Measurements from ENCODE around the gene FAM228A.
"Not testable (repeated sequence)": the region's sequence is repeated elsewhere in the genome, so short reads cannot be mapped to it uniquely, and the experiment has no call there.

FAM228A gene

DNA sequence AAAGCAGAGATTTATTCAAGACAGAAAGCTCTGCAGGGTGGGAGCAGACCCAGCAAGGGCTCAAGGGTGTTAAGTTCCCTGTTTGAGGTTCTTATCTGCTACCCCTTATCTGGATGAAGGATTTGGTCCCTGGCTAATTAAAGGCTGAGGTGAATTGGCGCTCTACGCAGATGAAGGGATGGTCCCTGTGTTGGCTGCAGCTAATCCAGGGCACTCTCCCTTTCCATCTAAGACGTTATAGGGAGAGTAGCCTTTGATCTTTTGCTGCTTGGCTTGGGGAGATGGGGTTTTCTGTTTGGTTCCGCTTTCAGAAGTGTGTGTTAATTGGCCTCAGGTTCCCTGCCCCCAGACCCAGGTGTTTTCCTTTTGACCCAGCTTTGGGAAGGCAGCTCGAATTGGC is 17.0 kb downstream of the FAM228A start:
- no peak for DNase-seq

DNA sequence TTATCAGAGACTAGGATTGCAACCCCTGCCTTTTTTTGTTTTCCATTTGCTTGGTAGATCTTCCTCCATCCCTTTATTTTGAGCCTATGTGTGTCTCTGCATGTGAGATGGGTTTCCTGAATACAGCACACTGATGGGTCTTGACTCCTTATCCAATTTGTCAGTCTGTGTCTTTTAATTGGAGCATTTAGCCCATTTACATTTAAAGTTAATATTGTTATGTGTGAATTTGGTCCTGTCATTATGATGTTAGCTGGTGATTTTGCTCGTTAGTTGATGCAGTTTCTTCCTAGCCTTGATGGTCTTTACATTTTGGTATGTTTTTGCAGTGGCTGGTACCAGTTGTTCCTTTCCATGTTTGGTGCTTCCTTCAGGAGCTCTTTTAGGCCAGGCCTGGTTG is 22.4 kb downstream of the FAM228A start:
- DNase-seq = not testable (repeated sequence)

DNA sequence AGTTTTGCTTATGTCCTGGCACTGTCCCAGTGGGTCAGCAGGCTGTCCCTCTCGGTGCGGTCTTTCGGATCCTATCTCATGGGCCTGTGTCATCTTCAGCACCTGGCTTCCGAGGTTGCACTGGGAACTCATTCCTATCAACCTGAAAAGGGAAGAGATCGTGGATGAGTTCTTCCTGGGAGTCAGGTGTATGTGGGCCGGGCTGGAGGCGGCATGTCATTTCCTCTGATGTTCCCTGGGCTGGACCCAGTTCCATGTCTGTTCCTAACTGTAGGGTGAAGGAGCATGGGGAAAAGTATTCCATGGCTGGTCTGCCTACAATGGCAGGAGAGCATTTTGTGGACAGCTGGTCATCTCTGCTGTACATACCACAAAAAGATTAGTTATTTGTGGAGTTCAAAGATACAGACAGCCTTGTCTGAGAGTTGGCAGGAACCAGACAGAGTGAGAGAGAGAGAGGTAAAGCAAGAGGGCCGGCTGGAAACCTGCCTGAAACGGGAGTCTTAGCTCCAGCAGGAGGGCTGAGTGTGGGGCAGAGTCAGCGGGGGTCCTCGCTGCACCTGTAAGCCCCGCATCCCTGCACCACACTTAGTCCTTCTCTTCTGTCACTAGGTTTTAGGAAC is 25.2 kb downstream of the FAM228A start:
- no peak for DNase-seq

DNA sequence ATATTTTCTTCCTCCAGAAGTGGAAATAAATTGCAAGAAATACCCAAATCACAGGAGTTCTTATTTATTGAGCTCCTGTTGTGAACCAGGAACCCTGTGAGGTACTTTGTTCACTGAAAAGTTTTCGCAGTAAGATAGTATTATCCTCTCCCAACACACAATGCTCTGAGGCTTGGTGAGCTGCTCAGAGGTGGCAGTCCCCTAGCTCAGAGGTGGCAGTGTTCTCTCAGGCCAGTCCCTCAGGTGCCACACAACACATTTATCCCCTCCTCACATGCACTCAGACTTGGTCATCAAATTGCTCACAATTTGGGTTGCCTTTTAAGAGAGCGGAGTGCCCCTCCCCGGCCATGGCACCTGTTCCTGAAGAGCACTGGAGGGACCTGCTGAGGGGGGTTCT is 25.9 kb downstream of the FAM228A start:
- DNase-seq = no peak

DNA sequence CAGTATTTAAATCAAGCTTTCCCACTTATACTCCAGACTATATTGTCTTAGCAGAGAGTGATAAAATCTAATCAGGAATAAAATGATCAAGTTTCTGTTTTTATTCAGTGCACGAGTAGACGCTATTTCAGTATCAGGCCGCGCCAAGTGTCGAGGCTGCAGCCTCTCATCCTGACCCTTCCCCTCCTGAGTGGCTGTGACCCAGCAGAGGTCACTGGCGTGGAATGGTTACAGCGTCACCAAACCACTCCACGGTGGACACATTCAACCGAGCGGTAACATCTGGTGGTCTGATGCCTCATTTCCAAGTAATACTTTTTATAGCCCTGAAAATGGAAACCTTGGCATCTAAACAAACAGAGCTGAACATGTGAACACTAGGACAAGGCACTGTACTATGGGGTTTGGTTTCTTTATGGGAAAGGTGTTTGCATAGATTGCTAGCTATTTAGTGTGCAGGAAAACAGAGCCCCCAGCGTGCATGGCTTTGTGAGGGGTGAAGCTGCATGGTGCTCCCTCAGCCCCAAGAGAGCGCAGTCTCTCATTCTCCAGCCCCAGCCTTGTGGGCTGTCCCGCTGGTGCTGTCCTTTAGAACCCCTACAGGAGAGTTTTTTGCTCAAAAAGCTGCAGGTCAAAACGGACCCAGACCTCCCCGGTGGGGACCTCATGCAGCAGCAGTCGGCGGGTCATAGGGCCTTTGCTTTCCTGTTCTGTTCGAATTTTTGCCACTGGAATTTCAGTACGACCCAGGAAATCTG is 28.4 kb downstream of the FAM228A start:
- DNase-seq = no peak

DNA sequence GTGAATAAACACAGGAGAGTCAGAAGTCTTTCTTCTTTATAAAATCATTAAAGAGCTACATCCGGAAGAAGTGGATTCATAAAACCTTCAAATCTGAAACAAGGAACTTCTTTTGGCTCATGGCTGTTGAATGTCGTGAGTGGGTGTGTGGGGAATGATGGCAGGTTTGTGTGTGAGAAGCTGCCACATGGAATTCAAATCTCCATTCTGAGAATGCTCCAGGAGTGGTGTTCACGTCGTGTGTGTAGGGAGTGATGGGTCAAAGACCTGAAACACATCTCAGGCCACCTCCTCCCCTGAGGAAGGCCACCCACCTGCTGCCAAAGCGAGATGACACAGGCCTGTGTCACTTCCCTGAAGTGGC is 28.9 kb downstream of the FAM228A start:
- no peak for DNase-seq

DNA sequence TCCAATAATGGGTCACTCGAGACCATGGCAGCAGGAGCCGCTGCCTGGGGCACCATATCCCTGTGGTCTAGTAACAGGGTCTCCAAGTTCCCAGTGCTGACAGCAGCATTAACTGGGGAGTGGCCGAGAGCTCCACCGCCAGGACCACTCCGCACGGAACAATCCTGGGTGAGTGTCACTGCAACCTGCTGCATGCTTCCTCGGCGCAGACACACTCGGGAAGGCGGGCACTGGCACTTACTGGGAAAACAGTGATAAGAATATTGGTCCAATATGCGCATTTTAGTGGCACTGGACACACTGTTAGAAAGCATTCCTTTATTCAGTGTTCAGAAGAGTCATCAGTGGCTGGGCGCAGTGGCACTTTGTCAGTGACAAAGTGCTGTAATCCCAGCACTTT is 29.7 kb downstream of the FAM228A start:
- DNase-seq = no peak

DNA sequence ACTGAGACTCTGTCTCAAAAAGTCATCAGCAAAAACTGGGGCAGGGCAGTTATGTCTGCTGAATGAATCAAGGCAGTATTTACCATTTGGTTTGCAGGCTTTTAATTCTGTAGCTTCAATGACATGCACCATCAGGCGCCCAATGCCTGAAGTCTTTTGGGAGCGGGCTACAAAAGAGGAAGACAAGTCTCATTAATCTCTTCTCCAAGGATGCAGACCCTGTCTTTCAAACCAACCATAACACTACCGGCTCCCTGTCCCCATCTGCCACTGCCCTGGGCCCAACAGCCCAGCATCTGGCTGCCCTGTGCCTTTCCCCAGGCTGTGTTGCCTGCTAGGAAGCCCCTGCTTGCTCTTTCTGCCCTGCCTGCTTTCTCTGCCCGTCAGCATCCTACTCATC is 30.3 kb downstream of the FAM228A start:
- no peak for DNase-seq

DNA sequence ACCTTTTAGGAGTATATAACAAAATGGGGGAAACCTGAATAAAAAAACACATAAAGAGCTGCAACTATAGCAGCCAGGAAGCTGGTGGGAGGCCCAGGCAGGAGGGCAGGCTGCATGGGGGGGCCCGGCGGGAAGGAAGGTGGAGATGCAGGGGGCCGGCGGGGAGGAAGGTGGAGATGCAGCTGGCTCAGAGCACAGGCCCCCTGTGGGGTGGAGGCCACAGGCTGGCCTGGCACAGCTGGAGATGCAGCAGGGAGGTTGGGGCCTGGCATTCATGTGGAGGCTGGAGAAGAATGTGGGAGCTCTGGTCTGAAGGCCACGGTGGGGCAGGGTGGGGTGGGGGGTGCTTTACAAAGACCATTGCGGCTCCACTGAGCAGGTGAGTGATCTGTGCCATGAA is 31.4 kb downstream of the FAM228A start:
- DNase-seq = no peak

DNA sequence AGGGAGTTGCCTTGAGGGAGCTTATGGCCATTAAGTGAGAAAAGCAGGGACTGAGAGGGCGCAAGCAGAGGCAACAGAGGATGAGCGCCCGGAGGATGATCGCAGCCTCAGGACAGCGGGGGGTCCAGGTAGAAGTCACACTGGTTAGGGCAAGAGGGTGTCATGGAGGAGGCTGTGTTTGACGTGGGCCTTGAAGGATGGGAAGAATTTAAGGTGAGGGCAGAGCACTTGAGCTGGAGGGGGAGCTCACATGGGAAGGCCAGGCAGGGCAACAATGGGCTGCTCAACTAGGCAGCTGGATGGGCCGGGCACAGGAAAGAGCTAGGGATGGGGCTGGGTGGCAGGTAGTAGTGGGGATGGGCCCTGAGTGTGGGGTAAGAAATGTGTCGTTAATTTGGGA is 31.9 kb downstream of the FAM228A start:
- no peak for DNase-seq

DNA sequence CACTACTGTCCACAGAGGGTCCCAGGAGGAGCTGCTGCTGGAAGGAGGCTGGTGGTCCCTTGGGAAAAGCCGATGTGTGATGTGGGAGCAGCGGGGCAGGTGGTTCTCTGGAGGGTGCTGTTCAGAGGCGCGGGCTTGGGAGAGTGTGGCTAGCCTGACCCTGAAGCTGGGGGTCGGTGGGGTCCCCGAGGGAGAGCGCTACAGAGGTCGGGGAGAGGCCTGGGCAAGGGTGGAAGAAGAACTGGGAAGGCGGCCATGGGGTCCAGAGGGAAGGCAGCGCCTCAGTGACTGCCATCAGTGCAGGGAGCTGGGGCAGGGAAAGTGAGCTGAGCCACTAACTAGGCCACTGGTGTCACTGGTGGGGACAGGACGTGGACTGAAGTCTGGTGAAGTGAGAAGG is 32.5 kb downstream of the FAM228A start:
- no peak for DNase-seq

DNA sequence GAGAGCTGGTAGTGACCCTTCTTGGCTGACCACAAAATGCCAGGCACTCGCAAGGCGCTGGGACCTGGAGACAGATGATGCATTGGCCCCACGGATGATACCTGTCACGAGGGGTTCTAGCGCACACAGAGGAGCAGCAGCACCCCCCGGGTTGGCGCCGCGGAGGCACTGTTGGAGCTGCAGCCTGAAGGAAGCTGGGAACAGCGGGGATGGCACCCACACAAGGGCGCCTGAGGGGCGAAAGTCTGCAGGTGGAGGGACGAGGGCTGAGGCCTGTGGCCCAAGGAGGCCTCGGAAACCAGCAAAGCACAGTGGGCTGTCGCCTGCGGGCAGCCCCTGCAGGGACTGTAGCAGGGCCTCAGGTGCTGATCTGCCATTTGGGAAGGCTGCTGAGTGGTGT is 33.6 kb downstream of the FAM228A start:
- DNase-seq = no peak

DNA sequence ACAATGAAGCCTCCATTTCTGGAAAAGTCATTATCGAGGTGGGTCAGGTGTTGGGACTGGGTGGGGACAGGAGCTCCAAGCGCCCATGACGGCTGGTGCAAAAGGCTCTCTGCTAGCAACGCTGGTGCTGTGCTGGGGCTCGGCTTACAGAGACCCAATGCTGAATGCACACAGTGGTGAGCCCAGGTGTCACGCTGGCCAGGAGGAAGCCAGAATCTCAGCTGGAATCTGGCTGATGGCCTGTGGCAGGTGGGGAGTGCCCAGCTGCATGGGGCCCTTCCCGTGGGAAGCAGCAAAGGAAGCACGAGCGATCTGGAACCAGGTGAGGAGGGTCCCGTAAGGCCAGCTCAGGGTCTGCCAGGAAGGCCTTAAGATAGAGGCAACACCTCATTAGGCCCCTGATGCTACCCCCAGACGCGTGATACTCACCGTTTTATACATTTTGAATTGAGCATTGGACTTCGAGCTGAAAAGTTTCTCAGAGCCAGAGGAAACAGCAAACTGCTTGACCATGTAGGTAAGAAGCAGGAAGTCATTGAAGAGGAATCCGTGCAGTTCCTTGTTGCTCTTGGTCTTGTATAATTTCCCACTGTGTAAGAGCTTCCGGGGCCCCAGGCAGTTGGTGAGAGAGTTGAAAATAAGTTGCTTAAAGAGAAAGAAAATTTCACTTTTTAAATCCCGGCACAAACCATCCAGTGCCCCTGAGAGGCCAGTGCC is 34.7 kb downstream of the FAM228A start:
- DNase-seq = no peak

DNA sequence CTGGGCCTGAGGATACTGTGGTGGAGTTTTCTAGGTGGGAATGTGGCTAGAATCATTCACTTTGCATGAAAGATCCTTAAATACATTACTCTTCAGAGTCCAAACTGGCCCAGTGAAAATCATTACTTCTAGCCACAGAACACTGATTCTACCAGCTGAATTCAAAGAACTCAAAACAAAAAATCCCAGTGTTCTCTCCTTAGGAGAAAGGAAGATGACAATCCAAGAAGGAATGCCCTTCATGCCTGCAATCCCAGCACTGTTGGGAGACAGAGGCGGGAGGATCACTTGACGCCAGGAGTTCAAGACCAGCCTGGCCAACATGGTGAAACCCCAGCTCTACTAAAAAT is 35.2 kb downstream of the FAM228A start:
- no peak for DNase-seq

DNA sequence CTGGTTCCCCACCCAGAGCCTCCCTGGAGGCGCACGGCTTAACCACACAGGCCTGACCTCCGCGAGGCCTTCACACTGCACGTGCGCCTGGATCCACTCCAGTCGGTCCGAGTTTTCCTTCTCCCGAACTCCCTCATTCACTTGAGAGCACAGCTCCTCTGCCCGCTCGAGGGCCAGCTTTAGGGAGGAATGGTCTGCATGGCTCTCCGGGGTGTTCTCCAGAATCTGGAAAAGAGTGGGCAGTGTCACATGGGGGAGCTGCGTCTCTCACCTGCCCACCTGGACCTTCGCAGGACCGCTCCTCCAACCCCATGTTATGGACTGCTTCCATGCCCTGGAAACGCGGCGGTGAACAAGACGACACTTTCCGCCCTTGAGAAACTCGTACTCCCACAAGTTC is 35.9 kb downstream of the FAM228A start:
- DNase-seq = no peak

DNA sequence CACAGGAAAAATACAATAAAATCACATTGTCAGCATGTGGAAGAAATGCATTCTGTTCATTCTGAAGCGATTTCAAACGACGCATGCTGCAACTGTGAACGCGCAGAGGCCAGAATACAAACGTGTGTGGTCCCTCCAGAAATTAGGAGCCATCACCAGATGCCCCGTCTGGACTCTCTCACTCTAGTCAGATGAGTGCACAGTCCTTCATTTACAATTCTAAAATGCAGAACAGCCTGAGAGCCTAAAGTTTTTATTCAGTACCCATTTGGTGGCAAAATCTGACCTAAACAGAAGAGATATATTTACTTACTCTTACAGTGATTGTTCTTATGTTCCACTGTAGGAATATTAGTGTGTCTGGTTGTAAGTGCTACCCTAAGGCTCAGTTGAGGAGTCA is 36.6 kb downstream of the FAM228A start:
- no peak for DNase-seq

DNA sequence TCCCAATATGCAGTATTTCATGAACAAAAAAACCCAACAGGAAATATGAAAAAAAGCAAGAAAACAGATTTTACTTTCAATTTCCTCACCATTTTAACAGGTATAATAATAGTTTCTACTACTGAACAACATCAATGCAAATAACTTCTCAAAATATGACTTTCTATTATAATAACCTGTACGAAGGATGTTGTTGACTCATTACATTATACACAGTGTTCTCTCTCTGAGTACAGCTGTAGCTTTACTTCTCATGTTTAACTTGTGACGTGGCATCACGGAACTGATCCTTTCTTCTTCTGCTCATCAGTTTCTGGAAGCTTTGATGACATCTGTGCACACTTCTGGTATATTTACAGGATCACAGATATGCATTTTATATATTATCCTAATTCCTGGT is 40.0 kb downstream of the FAM228A start:
- no peak for DNase-seq

DNA sequence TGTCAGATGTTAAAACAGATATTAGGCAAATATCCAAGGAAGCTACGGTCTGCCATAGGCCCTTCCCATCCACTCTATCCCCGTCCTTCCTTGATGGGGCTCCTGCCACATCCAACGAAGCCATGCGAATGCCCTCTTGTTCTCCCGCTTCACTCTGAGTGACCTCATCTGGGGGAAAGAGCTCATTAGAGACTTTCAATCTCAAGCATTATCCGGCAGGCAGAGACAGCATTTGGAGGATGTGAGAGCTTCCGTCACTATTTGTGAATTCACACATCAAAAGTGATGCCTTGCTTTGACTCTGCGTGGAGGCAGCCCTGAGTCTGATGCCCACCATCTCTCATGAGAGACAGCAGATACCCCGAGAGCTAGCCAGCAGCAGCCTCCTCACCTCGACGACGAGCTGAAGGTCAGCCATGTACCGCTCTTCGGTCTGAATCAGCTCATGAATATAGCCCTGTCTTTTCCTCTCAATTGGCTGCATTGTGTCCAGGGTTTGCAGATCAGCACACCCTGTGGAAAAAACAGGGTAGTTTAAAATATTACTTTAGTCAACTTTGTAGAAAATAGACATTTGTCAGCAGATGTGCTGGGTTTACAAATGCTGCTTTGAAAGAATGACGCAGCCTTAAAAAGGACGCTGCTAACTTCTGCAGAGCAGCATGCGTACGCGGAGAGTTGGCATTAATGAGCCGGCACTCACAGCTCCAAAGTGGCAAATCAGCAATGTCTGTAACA is 45.9 kb downstream of the FAM228A start:
- no peak for DNase-seq

DNA sequence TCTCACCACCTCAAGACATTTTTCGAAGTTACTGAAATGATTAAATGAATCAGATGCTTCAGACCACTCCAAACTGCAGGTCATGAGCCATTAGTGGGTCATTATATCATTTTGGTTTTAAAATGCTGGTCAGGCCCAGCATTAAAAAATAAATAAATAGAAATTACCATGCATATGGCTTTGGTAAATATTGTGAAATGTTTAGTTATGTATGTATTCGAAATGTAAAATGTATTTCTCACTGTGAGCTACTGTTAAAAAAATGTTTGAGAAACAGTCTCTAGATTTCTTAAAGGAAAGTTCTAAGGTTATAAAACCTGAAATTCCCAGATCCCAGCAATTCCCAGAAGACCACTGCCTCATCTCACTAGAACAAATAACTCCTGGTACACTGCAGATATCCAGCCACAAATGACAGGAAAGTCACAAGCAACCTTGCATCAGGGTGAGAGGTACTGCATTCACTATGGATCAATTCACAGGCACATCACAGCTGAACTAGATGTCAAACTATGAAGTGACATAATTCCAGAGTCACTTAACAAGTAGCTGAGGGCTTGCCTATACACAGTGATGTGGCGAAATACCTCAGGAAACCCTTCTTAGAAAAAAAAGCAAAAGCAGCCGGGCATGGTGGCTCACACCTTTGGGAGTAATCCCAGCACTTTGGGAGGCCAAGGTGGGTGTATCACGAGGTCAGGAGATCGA is 46.6 kb downstream of the FAM228A start:
- no peak for DNase-seq

DNA sequence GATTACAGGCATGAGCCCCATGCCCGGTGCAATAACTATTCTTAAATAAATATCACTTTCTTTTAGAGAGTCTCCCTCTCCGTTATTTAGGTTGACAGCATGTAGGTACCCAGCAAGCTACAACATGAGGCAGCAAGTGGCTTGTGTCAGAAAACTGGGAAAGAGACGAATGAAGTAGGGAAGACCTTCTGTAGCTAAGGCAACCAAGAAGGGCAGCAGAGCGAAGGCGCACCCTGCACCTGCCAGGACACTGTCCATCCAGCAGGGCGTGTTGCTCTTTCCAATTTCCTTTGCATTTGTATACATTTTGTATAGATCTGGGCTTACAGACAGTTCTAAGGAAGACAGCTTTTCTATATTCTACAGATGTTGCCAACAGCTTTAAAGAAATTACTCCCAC is 48.1 kb downstream of the FAM228A start:
- no peak for DNase-seq

DNA sequence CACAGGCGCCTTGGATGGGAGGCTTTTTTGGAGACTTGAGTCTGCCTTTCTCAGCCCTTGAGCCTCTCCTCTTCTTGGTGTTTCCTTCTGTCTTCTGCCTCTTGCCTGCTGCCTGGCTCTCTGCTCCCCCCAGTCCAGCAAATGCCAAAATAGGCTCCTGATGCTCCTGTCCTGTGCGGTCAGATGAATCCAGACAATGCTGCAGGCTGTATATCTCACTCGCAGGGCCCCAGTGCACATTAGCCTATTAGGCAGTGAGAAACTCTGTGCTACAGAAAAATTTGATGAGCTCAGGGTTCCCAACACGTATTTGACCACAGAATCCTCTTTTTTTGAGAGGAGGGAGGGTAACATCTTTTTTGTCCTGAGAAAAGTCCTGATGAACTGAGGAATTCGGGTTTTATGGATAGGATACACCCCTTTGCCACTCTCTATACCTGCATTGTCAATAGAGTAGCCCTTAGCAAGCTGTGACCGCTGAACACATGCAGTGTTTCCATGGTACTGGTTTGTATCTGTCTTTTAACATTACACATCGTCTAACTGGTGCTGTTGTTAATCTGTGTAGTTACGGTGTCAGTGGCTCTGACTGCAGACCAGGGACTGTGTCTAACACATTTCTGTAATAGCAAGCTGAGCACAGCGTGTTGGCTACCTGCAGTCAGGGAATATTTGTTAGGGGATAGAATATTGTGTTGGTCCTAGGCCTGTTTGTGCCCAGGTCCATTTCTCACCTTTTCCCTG is 50.8 kb downstream of the FAM228A start:
- DNase-seq = no peak

DNA sequence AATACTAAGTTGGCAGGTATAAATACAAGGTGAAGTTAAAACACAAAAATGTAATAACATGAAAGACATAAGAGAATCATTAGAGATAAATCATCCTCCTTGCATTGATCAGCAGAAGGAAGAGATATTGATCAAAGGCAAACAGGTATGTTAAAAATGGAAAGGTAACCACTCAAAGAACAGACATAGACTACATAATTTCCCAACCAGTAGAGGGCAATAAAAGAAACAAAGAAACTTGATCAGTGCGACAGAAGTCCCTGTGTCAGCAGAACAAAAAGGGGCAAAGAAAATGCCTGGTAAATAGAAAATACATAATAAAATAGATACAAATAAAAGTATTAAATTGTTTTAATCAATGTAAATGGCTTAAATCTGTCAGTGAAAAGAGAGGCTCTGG is 53.6 kb downstream of the FAM228A start:
- DNase-seq = no peak

All from CD4-positive, alpha-beta T cell treated with Interleukin-1 beta for 1 hour (primary cell).